ENCODE measurements around the gene INTS11.
"Not testable (repeated sequence)": the region's sequence is repeated elsewhere in the genome, so short reads cannot be mapped to it uniquely, and the experiment has no call there.

The INTS11 gene

GRCh38 chr1:1329304-1330210, 5.1 kb upstream of the INTS11 start:
- DNase-seq, result no peak

GRCh38 chr1:1328254-1328653, 3.8 kb upstream of the INTS11 start:
- no peak for DNase-seq

GRCh38 chr1:1327291-1327690, 2.8 kb upstream of the INTS11 start:
- DNase-seq, result no peak

- no peak for DNase-seq
Observed at GRCh38 chr1:1326075-1326605, 1.7 kb upstream of the INTS11 start.

GRCh38 chr1:1325288-1326074, 1.0 kb upstream of the INTS11 start:
- DNase-seq, result no peak

- DNase-seq, result no peak
Observed at GRCh38 chr1:1324084-1324523, 356 bp downstream of the INTS11 start.

- DNase-seq, result no peak
Observed at GRCh38 chr1:1322952-1323351, 1.5 kb downstream of the INTS11 start.

GRCh38 chr1:1322418-1322817, 2.0 kb downstream of the INTS11 start:
- no peak for DNase-seq

- DNase-seq, result no peak
Observed at GRCh38 chr1:1321477-1321876, 3.0 kb downstream of the INTS11 start.

- DNase-seq, result no peak
Observed at GRCh38 chr1:1320666-1321448, 3.6 kb downstream of the INTS11 start.

- no peak for DNase-seq
Observed at GRCh38 chr1:1319646-1319941, 4.9 kb downstream of the INTS11 start.

- no peak for DNase-seq
Observed at GRCh38 chr1:1318777-1319645, 5.4 kb downstream of the INTS11 start.

- peak; percentile 48 for DNase-seq
Observed at GRCh38 chr1:1318131-1318652, 6.3 kb downstream of the INTS11 start.

GRCh38 chr1:1317420-1317819, 7.0 kb downstream of the INTS11 start:
- DNase-seq, result no peak

GRCh38 chr1:1316199-1316598, 8.3 kb downstream of the INTS11 start:
- not testable (repeated sequence) for DNase-seq

- DNase-seq, result no peak
Observed at GRCh38 chr1:1315435-1315954, 9.0 kb downstream of the INTS11 start.

GRCh38 chr1:1314678-1315335, 9.7 kb downstream of the INTS11 start:
- DNase-seq, result no peak

GRCh38 chr1:1314237-1314586, 10.2 kb downstream of the INTS11 start:
- DNase-seq, result no peak

GRCh38 chr1:1313500-1314236, 10.8 kb downstream of the INTS11 start:
- no peak for DNase-seq
